HG03439 (cell line): ENCODE data around the gene ELL2.
"Not testable (repeated sequence)": the region's sequence is repeated elsewhere in the genome, so short reads cannot be mapped to it uniquely, and the experiment has no call there.

ENCODE experiments used
- ATAC-seq: cut with Tn5 transposase; IDR thresholded peaks from one replicate; pipeline ENCODE4 v1.9.1; 2021; ENCODE audit warnings: mild to moderate bottlenecking, moderate library complexity; ENCODE audit not compliant: unreplicated experiment

The ELL2 gene

GRCh38 chr5:95862671-95863382, 98.8 kb downstream of the ELL2 start:
- ATAC-seq: no peak

- ATAC-seq: no peak
Observed at GRCh38 chr5:95861864-95862561, 99.6 kb downstream of the ELL2 start.

GRCh38 chr5:95861221-95861863, 100.3 kb downstream of the ELL2 start:
- no peak for ATAC-seq

GRCh38 chr5:95859661-95860060, 102.0 kb downstream of the ELL2 start:
- no peak for ATAC-seq

GRCh38 chr5:95858661-95859595, 102.7 kb downstream of the ELL2 start:
- peak; percentile 94 for ATAC-seq

- no peak for ATAC-seq
Observed at GRCh38 chr5:95858023-95858461, 103.6 kb downstream of the ELL2 start.

GRCh38 chr5:95857185-95857945, 104.3 kb downstream of the ELL2 start:
- no peak for ATAC-seq

GRCh38 chr5:95856501-95856981, 105.1 kb downstream of the ELL2 start:
- ATAC-seq: no peak

- ATAC-seq: no peak
Observed at GRCh38 chr5:95853490-95853889, 108.2 kb downstream of the ELL2 start.

GRCh38 chr5:95852567-95852966, 109.1 kb downstream of the ELL2 start:
- ATAC-seq: no peak

GRCh38 chr5:95851141-95851540, 110.5 kb downstream of the ELL2 start:
- not testable (repeated sequence) for ATAC-seq

- no peak for ATAC-seq
Observed at GRCh38 chr5:95850391-95850894, 111.2 kb downstream of the ELL2 start.

GRCh38 chr5:95848701-95849100, 113.0 kb downstream of the ELL2 start:
- no peak for ATAC-seq

GRCh38 chr5:95847261-95847592, 114.4 kb downstream of the ELL2 start:
- no peak for ATAC-seq

GRCh38 chr5:95846554-95847260, 114.9 kb downstream of the ELL2 start:
- ATAC-seq: peak; percentile 73

- ATAC-seq: no peak
Observed at GRCh38 chr5:95845391-95845790, 116.3 kb downstream of the ELL2 start.

- no peak for ATAC-seq
Observed at GRCh38 chr5:95843733-95844223, 117.9 kb downstream of the ELL2 start.

GRCh38 chr5:95842854-95843544, 118.7 kb downstream of the ELL2 start:
- ATAC-seq: peak; percentile 81
